DMS79 (cell line): ENCODE results near the gene HYOU1.
A peak's percentile ranks its signal among the peaks of the same experiment; 100 is the strongest.
"Not testable (repeated sequence)": the region's sequence is repeated elsewhere in the genome, so short reads cannot be mapped to it uniquely, and the experiment has no call there.

ENCODE experiments used
- DNase-seq: peaks from one replicate; lab custom pipeline; 2025; lab: John Stamatoyannopoulos, UW

Gene HYOU1

GRCh38 chr11:119084663-119085436, 27.8 kb upstream of the HYOU1 start, which contains the start of gene HMBS:
Gene HMBS, plus strand, starts transcription at chr11:119084881. Its CDS starts 153 bp downstream, at chr11:119085034.
- peak; percentile 95 for DNase-seq

GRCh38 chr11:119081682-119082260, 24.8 kb upstream of the HYOU1 start:
- no peak for DNase-seq

GRCh38 chr11:119078675-119079420, 21.8 kb upstream of the HYOU1 start:
- DNase-seq, result no peak

GRCh38 chr11:119077839-119078238, 20.8 kb upstream of the HYOU1 start:
- DNase-seq, result no peak

- peak; percentile 94 for DNase-seq
Measured at GRCh38 chr11:119067371-119068222, 10.6 kb upstream of the HYOU1 start, which contains the start of gene VPS11. Gene VPS11, plus strand, starts transcription at chr11:119067818. Its CDS starts 6 bp downstream, at chr11:119067824.

GRCh38 chr11:119065369-119065768, 8.4 kb upstream of the HYOU1 start:
- no peak for DNase-seq

- DNase-seq, result no peak
Measured at GRCh38 chr11:119062779-119063178, 5.8 kb upstream of the HYOU1 start.

- DNase-seq, result no peak
Measured at GRCh38 chr11:119061256-119061655, 4.3 kb upstream of the HYOU1 start.

GRCh38 chr11:119059128-119059527, 2.1 kb upstream of the HYOU1 start:
- not testable (repeated sequence) for DNase-seq

- peak; percentile 24 for DNase-seq
Measured at GRCh38 chr11:119056421-119056999, 495 bp downstream of the HYOU1 start.

- no peak for DNase-seq
Measured at GRCh38 chr11:119055901-119056300, 1.1 kb downstream of the HYOU1 start.

- DNase-seq, result no peak
Measured at GRCh38 chr11:119054418-119054817, 2.6 kb downstream of the HYOU1 start.

GRCh38 chr11:119052163-119052814, 4.7 kb downstream of the HYOU1 start:
- DNase-seq, result no peak

- no peak for DNase-seq
Measured at GRCh38 chr11:119051440-119052162, 5.4 kb downstream of the HYOU1 start.

- no peak for DNase-seq
Measured at GRCh38 chr11:119049081-119049480, 7.9 kb downstream of the HYOU1 start.

- DNase-seq, result no peak
Measured at GRCh38 chr11:119048644-119049043, 8.4 kb downstream of the HYOU1 start.

GRCh38 chr11:119047205-119047604, 9.8 kb downstream of the HYOU1 start:
- DNase-seq, result no peak

- DNase-seq, result no peak
Measured at GRCh38 chr11:119046489-119046888, 10.5 kb downstream of the HYOU1 start.

- no peak for DNase-seq
Measured at GRCh38 chr11:119044708-119045107, 12.3 kb downstream of the HYOU1 start.

- DNase-seq, result no peak
Measured at GRCh38 chr11:119042927-119043326, 14.1 kb downstream of the HYOU1 start.
